GM12801 (cell line): ENCODE data around the gene TNK2.

Experiments
- TF ChIP-seq, protein P1 (sequence below): IDR thresholded peaks from one replicate; pipeline ENCODE4 v1.5.1; 2011; ENCODE audit warnings: control low read depth; ENCODE audit not compliant: insufficient read length; ENCODE audit errors: extremely low read depth

The TNK2 gene

DNA sequence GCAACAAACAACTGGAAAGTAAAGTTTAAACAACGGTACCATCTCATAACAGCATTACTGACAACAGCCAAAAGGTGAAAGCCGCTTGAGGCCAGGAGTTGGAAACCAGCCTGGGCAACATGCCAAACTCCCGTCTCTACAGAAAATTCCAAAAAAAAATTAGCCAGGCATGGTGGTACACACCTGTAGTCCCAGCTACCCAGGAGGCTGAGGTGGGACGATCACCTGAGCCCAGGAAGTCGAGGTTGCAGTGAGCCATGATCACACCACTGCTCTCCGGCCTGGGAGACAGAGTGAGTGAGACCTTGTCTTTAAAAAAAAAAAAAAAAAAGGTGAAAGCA is 4.4 kb downstream of the TNK2 start:
- TF ChIP-seq, protein P1, sequence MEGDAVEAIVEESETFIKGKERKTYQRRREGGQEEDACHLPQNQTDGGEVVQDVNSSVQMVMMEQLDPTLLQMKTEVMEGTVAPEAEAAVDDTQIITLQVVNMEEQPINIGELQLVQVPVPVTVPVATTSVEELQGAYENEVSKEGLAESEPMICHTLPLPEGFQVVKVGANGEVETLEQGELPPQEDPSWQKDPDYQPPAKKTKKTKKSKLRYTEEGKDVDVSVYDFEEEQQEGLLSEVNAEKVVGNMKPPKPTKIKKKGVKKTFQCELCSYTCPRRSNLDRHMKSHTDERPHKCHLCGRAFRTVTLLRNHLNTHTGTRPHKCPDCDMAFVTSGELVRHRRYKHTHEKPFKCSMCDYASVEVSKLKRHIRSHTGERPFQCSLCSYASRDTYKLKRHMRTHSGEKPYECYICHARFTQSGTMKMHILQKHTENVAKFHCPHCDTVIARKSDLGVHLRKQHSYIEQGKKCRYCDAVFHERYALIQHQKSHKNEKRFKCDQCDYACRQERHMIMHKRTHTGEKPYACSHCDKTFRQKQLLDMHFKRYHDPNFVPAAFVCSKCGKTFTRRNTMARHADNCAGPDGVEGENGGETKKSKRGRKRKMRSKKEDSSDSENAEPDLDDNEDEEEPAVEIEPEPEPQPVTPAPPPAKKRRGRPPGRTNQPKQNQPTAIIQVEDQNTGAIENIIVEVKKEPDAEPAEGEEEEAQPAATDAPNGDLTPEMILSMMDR: no peak

DNA sequence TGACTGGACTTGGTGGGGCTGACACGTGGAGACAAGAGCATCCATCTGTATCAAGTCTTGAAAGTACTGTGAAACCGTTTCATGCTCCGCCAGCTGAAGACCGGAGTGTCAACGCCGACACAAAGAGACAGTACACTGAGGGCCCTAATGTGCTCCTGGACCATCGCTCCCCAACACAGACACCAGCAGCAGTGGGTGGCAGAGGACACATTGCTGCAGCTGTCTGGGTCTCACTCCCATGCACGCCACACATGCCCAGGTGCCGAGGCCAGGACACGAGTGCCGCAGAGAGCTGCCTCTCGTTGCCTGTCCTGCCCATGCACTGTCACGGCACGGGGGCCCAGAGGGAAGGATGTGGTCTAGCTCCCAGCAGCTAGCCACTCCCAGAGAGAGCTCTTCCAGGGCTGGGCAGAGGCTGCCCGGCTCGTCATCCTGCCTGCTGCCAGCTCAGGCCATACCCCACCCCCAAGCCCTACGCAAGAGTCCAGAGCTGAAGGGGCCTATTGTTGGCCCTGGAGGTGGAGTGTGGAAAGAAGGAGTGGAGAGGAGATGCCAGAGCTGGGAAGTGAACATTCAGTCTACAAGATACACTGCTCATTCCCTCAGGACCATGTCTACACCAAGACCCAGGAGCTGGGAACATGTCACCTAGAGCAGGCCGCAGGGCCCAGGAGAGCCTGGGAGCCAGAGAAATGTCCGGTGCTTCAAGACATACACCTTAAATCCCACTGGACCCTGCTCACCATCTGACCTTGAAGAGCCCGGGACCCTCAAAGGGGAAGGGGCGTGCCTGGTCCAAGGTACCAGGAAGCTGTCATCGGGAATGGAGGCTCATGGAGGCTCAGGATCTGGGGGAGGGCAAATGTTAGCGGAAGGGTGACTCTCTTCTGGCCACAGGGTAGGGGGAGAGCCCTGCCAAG is 7.7 kb downstream of the TNK2 start:
- TF ChIP-seq, protein P1: no peak

DNA sequence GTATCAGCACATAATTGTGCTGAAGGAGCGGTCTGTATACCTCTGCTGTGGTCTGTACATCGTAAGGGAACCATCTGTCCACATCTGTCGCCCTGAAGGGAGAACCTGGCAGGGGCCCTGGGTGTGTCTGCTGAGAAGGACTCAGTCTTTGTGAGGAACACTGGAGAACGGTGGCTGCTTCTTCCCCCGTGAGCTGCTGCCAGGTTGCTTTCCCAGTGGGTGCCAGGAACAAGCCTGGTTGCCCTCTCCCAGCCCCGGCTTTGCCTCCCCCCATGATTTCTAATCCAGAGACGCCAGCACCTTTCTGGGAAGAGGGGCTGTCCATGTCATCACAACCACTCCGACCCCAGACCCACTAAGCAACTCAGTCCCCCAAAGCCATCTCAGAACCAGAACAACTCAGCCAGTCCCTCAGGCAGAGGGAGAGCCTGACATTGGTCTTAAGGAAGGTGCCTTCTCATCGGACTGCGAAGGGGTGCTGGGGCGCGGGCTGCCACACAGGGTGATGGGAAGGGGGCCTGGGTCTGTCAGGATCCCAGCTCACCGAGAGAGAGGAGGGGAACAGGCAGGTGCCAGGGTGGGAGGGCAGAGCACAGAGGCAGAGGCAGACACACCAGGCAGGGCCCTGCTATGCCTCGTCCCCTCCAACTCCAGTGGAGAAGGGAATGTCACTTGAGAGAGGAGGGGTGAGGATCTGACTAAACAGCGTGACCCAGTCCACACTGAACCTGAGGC is 8.5 kb downstream of the TNK2 start:
- TF ChIP-seq, protein P1: no peak

DNA sequence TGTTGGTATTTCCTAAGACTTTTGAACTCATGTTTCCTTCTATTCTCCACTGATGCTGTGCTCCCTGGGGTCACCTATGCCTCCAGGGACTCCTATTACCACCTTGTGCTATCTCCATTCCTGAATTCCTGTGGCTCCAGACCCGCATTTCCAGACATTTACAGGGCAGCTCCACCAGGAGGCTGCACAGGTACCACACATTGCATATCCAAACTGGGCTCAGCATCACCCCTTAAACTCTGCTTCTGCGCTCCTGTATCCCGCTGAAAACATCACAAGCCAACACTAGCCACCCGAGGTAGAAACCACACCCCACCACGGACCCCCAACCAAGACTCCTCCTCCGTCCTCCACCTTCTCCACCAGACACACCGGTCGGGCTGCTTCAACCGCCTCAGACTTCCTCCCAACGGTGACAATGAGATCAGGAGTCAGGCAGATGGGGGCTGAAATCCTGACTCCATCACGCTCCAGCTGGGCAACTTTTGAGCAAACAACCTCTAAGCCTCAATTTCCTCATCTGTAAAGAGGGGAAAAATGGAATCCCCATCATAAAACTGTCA is 10.4 kb downstream of the TNK2 start:
- TF ChIP-seq, protein P1: no peak

DNA sequence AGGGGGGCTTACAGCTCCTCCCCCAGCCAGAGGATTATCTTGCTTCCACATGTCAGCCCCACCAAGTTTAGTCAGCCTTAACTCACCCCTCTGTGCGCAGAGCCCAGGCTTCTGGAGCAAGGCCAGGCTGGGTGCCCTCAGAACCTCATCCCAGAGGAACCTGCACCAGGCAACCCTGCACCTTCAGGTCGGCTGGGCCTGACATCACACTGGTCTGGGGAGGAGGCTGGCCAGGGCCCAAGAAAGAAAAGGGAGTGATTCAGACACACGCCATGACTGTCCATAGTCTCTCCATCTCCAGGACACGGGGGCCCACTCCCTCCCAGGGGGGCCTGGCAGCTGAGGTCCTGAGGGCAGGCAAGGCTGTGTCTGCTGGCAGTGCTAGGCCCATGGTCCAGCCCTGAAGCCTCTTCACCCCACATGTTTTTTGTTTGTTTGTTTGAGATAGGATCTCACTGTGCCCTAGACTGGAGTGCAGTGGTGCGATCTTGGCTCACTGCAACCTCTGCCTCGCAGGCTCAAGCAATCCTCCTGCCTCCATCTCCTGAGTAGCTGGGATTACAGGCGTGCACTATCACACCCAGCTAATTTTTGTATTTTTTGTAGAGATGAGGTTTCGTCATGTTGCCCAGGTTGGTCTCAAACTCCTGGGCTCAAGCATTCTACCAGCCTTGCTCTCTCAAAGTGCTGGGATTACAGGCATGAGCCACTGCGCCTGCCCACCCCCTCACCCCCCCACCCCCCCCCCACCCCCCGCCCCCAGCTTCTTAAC is 11.1 kb downstream of the TNK2 start:
- TF ChIP-seq, protein P1: no peak

DNA sequence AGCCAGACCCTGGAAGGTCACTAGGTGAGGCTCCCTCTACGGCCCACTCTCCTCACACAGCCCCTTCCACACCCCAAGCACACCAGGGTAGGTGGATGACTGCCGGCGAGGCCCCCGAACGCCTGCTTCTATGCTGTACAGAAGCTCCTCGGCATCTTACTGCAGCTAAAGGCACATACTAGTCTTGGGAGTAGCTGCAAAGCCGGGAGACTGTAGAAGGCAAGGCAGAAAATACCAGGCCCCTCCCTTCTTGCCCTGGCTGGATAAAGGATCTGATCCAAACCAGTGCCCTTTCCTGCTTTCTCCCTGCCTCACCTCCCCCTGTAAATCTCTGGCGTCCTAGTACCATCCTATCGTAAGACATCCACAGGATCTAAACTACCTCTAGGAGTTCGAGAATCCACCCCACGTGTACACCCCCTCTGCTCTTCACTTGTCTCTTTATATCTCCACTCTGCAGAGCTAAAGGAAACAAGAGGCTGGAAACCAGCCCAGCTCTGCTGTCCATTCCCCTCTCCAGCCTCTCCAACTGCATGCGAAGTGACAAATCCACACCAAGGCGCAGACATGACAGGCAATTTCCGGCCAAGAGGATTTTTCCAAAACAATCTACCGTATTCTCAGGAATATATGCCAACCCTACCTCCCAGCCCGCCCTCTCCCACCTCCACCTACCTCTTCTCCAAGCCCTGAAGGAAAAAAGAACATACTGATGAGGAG is 11.8 kb downstream of the TNK2 start:
- TF ChIP-seq, protein P1: no peak
